Thyroid gland (tissue), 4 donors: ENCODE data around the gene ZIC2.

ENCODE experiments used
- CTCF ChIP-seq, 6 experiments: fragments of 200-600 bp in 3 of 6; fragments of 450-650 bp in 3 of 6; sonication (generic) in 3 of 6; IDR thresholded peaks; one replicate each; pipeline ENCODE4 v1.5.1; 2016 to 2019; ENCODE audit warnings: antibody characterized with exemption in 6 of 6, mild to moderate bottlenecking in 2 of 6, inconsistent platforms in 1 of 6, moderate library complexity in 1 of 6
- POLR2A ChIP-seq, 2 donors: fragments of 450-650 bp; IDR thresholded peaks; one replicate each; pipeline ENCODE4 v1.6.1; 2017; ENCODE audit warnings: antibody characterized with exemption in 2 of 2, mild to moderate bottlenecking in 2 of 2, moderate library complexity in 1 of 2

- TF ChIP-seq CTCF (IDR thresholded peaks at IDR 0.05) (no peak), POLR2A (IDR thresholded peaks at IDR 0.05) (no peak)
Observed at GRCh38 chr13:99989276-99990125, 7.9 kb downstream of the ZIC2 start.
